Measurements from ENCODE around the gene HLCS.

Gene HLCS

DNA sequence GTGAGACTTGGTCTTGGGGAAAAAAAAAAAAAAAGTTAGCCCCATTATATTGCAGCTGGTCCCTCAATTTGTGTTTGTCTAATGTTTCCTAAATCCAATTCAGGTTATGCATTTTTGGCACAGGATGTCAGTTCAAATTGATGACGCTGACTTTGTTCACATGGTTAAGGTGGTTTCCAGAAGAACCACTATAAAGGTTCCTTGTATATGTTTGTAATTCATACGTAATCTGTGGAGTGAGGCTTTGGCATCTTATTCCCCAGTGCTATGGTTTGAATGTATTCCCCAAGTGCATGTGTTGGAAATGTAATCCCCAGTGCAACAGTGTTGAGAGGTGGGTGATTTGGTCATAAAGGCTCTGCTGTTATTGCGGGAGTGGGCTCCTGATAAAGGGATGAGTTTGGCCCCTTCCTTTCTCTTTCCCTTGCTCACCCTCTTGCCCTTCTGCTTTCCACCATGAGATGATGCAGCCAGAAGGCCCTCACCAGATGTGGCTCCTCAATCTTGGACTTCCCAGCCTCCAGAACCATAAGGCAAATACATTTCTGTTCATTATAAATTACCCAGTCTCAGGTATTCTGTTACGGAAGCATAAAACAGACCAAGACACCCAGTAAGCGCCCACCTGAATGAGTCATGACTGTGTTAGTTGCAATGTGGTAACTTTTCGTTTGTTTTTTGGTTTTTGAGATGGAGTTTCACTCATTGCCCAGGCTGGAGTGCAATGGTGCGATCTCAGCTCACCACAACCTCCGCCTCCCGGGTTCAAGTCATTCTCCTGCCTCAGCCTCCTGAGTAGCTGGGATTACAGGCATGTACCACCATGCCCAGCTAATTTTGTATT is 19.5 kb upstream of the HLCS start:
- DNase-seq = peak; percentile 26

- no peak for DNase-seq
Observed at GRCh38 chr21:36981977-36982700, 15.7 kb upstream of the HLCS start.

DNA sequence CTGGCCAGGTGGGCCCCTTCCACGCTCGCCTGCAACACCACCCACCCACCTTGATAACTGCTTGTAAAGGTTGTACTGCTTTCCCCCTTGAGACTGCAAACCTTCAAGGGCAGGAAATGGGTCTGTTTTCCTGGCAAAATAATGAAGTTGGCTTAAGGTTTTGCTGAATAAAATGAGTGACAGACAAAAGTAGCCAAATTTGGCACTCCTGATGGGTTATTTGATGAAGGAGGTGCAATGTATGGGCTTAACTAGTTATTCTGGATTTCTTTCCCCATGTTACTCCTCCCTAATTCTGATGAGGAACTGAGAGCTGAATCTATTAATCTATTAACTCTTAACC is 14.6 kb upstream of the HLCS start:
- no peak for DNase-seq

GRCh38 chr21:36980280-36981048 is 14.0 kb upstream of the HLCS start:
- peak; percentile 20 for DNase-seq

- peak; percentile 24 for DNase-seq
Observed at GRCh38 chr21:36976882-36977651, 10.6 kb upstream of the HLCS start.

DNA sequence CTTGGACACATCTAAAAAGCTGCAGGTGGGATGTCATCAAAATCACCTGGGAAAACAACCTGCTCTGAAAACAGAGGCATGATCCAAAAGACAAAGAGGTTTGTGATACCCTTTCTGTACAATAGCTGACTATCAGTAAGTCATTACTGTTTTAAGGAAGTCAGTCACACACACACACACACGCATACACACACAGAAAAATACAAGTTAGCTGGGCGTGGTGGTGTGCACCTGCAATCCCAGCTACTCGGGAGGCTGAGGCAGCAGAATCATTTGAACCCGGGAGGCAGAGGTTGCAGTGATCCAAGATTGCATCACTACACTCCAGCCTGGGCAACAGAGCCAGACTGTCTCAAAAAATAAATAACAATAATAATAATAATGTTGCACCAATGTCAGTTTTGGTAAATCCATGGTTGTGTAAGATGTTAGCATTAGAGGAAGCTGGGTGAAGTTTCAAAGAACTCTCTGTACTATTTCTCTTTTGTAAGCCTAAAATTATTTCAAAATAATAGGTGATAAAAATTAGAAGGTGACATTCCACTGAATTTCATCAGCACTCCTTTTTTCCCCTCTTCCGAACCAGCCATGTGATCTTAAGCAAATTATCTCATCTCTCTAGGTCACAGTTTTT is 9.9 kb upstream of the HLCS start:
- DNase-seq = no peak

GRCh38 chr21:36974851-36975192 is 8.4 kb upstream of the HLCS start:
- DNase-seq = no peak

DNA sequence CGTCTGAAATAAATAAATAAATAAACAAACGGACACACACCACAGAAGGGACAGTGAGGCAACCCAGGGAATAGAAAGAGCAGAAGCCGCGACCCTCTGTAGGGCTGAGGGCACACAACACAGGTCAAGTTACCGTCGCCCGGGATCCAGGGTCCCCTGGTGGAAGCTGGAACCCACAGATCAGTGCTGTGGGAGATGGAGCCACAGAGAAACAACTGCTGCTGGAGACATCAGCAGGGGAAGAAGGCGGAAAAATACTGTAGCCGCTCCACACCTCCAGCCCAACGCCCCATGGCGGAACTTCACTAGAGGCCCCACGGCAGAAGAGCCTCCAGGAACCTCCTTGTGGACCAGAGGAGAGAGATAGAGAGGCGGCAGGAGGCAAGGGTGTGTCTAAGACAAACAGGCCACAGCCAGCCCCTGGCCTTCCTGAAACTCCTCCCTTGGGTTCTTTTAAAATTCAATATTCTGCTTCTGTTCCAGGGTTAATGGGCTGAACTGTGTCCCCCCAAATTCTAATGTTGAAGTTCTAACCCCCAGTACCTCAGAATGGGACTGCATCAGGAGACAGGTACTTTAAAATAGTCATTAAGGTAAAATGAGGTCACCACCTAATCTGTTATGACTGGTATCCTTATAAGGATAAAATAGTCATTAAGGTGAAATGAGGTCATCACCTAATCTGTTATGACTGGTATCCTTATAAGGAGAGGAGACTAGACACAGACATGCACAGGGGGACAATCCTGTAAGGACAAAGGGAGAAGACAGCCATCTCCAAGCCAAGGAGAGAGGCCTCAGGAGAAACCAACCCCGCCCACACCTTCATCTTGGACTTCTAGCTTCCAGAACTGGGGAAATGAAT is 7.7 kb upstream of the HLCS start:
- no peak for DNase-seq

- no peak for DNase-seq
Observed at GRCh38 chr21:36968976-36969375, 2.5 kb upstream of the HLCS start.

DNA sequence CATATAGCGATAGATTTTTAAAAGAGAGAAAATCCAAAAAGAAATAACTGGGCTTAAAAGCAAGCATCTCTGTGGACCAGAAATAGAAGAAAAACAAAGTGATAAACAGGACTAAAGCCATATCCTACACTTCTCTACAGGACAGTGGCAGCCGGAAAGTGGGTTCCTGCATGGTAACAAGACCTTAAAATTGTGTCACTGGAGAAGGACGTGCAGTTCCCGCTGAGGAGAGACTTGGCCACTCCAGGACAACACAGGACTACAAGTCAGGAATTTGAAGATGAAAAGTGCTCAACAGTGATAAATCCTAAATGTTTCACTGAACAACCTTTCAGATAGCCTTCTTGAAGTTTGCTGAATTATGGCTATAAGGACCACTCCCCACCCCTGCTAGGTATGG is 1.9 kb upstream of the HLCS start:
- no peak for DNase-seq

- DNase-seq = no peak
Observed at GRCh38 chr21:36966821-36967768, 626 bp upstream of the HLCS start.

DNA sequence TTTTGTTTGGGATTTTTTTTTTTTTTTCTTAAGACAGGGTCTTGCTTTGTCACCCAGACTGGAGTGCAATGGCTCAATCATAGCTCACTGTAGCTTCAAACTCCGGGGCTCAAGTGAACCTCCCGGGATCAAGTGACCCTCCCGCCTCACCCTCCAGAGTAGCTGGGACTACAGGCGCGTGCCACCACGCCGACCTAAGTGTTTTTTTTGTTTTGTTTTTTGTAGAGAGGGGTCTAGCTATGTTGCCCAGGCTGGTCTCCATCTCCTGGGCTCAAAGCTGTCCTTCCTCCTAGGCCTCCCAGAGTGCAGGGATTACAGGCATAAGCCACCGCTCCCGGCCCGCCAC is 776 bp downstream of the HLCS start:
- DNase-seq = no peak

GRCh38 chr21:36964827-36965719 is 1.4 kb downstream of the HLCS start:
- no peak for DNase-seq

DNA sequence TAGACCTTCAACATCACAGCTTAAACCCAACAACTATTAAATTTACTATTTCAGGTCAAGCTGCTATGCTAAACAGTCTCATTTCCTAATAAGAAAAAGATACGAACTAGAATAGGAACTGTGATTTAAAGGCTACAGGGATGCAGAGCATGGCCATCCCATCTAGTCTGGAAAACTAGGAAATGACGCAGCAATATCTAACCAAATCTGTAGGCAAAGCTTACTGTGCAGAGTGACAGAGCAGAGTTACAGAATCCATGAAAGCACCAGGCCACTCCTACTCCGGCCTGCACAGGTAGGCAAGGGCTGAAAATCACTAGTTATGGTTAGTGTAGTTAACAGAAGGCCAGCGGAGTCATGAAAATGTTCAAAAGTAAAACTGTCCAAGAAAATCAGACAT is 2.1 kb downstream of the HLCS start:
- DNase-seq = no peak

DNA sequence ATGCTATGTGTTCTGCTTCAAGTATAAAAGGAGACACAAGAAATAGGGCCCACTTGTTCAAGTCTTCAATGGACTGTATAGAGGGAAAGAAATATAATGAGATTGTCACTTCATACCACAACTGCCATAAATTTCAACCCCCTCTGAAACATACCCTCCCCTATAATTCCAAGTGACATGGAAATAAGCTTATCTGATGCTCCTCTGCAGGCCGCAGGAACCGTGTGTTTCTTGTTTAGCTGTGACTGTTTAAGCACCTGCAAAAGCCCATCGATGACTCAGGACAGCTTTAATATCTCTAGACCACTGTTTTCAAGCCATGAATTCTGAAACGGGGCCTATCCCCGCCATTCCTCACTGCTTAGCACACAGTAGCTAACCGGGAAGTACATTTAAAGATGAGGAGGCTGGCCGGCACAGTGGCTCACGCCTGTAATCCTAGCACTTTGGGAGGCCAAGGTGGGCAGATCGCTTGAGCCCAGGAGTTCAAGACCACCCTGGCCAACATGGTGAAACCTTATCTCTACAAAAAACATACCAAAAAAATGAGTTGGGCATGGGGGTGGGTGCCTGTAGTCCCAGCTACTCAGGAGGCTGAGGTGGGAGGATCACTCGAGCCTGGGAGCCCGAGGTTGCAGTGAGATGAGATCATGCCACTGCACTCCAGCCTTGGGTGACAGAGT is 4.2 kb downstream of the HLCS start:
- DNase-seq = no peak

GRCh38 chr21:36960676-36961284 is 5.7 kb downstream of the HLCS start:
- no peak for DNase-seq

DNA sequence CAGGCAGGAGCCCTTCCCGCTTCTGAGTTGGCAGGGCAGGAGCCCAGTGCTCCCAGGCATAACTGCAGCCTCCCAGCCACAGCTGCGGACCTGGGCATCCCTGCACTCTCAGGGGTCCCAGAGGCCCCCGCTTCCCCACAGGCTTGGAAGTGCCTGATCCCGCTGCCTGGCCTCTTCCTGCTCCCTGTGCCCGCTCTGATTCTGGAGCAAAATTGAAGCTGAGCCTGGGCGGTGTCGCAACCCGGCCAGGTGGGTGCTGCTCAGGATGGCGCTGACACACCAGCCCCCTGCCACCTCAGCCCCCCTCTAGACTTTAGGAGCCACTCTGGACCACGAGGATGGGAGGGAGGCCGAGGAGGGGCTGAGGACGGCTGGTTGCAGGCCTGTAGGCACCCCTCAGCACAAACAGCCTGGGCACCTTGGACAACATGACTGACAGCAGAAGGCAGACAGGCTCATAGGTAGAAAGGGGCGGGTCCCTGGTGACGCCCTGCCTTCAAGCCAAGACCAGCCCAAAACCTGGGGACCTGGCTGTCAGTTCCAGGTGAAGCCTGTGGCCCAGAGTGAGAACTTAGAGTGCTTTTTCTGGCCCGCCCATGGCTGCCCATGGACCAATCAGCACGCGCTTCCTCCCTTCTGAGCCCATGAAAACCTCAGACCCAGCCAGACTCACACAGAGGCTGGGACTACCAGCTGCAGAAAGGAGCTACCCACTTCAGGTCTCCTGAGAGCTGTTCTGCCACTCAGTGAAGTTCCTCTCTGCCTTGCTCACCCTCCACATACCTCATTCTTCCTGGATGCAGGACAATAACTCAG is 7.2 kb downstream of the HLCS start:
- no peak for DNase-seq

Measured in activated CD8-positive, alpha-beta memory T cell treated with anti-CD3 and anti-CD28 coated beads, Interleukin-2, amount 50 U/mL, for 4 hours (primary cell).